A673 (cell line): ENCODE data around the gene CCDC9B. TPM values are rescaled to one million over a fixed set of nuclear protein-coding genes. Genes with fewer than 3 reads are reported as not detected.

ENCODE experiments used
- BruUV-seq: library from RNA; stranded (reverse); fragments of 400-500 nt; replicated peaks from 2 replicates; lab custom pipeline; 2021; lab: Mats Ljungman, UMichigan
- CTCF ChIA-PET: fragments of 300-600 bp; sonication (Branson Sonifier 250); formaldehyde crosslinking; loops from one replicate; lab custom pipeline; 2022; ENCODE audit warnings: antibody characterized with exemption; lab: Charles Lee
- POLR2A ChIA-PET: fragments of 300-600 bp; sonication (Branson Sonifier 250); formaldehyde crosslinking; loops from one replicate; lab custom pipeline; 2022; ENCODE audit warnings: antibody characterized with exemption; ENCODE audit not compliant: low non-redundant PET; lab: Charles Lee
- DNase-seq: peaks from one replicate; pipeline ENCODE4 v3.0.0-alpha.2; 2015; ENCODE audit warnings: low spot score
- H3K27ac ChIP-seq: fragments of 200-600 bp; sonication (generic); 2 replicates; pipeline ENCODE4 v1.5.1; 2016; ENCODE audit warnings: mixed run types, low read depth, mild to moderate bottlenecking, mixed read lengths, antibody characterized with exemption, low read length; ENCODE audit not compliant: poor library complexity, severe bottlenecking
- H3K27me3 ChIP-seq: fragments of 200-600 bp; sonication (generic); replicated peaks from 2 replicates; pipeline ENCODE4 v1.6.1; 2017; ENCODE audit warnings: mixed run types, low read depth, mild to moderate bottlenecking, mixed read lengths, antibody characterized with exemption, low read length; ENCODE audit not compliant: insufficient read depth, poor library complexity
- H3K36me3 ChIP-seq: fragments of 200-600 bp; sonication (generic); 2 replicates; pipeline ENCODE4 v1.6.1; 2016; ENCODE audit warnings: mixed run types, mild to moderate bottlenecking, mixed read lengths, antibody characterized with exemption, low read length; ENCODE audit not compliant: insufficient read depth, poor library complexity, severe bottlenecking
- H3K4me1 ChIP-seq: fragments of 200-600 bp; sonication (generic); 2 replicates; pipeline ENCODE4 v1.6.1; 2017; ENCODE audit warnings: mixed run types, mild to moderate bottlenecking, mixed read lengths, antibody characterized with exemption, low read length; ENCODE audit not compliant: insufficient read depth, poor library complexity, severe bottlenecking
- H3K4me3 ChIP-seq: fragments of 200-600 bp; sonication (generic); 2 replicates; pipeline ENCODE4 v1.5.1; 2016; ENCODE audit warnings: low read depth, mixed run types, mild to moderate bottlenecking, mixed read lengths, low read length; ENCODE audit not compliant: poor library complexity, severe bottlenecking
- H3K9me3 ChIP-seq: fragments of 200-600 bp; sonication (generic); 2 replicates; pipeline ENCODE4 v1.6.1; 2016; ENCODE audit warnings: mixed run types, low read depth, mild to moderate bottlenecking, mixed read lengths, antibody characterized with exemption, low read length; ENCODE audit not compliant: poor library complexity, severe bottlenecking
- CTCF ChIP-seq: fragments of 300-800, 200-600 bp; sonication (generic); conservative IDR thresholded peaks from 2 replicates; pipeline ENCODE4 v1.5.1; 2017; ENCODE audit warnings: low read depth, mild to moderate bottlenecking, antibody characterized with exemption, low read length, moderate library complexity, mixed read lengths
- EZH2 ChIP-seq: fragments of 200-600 bp; sonication (generic); IDR thresholded peaks from 2 replicates; pipeline ENCODE4 v1.6.1; 2017; ENCODE audit warnings: borderline replicate concordance, low read depth, mild to moderate bottlenecking, mixed read lengths, antibody characterized with exemption, low read length; ENCODE audit not compliant: poor library complexity, severe bottlenecking
- intact Hi-C: fragments of 100-400 bp; cut with micrococcal nuclease; formaldehyde crosslinking; loops from one replicate; pipeline ENCODE4 v1.10.0; 2022; ENCODE audit not compliant: unreplicated experiment
- total RNA-seq: library from RNA; stranded (reverse); gene quantifications from 2 replicates; pipeline ENCODE4 v1.2.3, GENCODE V29; 2021

Gene CCDC9B
- total RNA-seq, 1 experiment from 2014 or later = 8.6 TPM

- CTCF ChIA-PET = no interaction called here
- Histone ChIP-seq H3K27ac (no peak overlapping the region), H3K27me3 (no peaks in the 10 kb centered on the region), H3K4me1 (peaks cover 39% of the 10 kb centered on the region), H3K36me3 (no peaks in the 10 kb centered on the region), H3K9me3 (no peaks in the 10 kb centered on the region), H3K4me3 (no peak overlapping the region)
- intact Hi-C loops = no loop called here
- POLR2A ChIA-PET = no interaction called here
- no peak for DNase-seq
- no TSS peak for BruUV-seq
- TF ChIP-seq EZH2 (no peak), CTCF (no peak)
Observed at GRCh38 chr15:40331026-40331425, 9.7 kb downstream of the CCDC9B start.

GRCh38 chr15:40330368-40330836 is 10.3 kb downstream of the CCDC9B start:
- Histone ChIP-seq H3K27ac (no peak overlapping the region), H3K9me3 (no peaks in the 10 kb centered on the region), H3K4me1 (peaks cover 37% of the 10 kb centered on the region), H3K36me3 (no peaks in the 10 kb centered on the region), H3K4me3 (no peak overlapping the region), H3K27me3 (no peaks in the 10 kb centered on the region)
- no TSS peak for BruUV-seq
- CTCF ChIA-PET = no interaction called here
- POLR2A ChIA-PET = interaction anchor here (0.6 kb wide), 1 partner anchor 68 kb away, joined by 7 read pairs; no protein-coding TSS in a partner anchor
- intact Hi-C loops = no loop called here
- no peak for DNase-seq
- TF ChIP-seq EZH2 (no peak), CTCF (no peak)

- CTCF ChIA-PET = no interaction called here
- TF ChIP-seq EZH2 = no peak
- TF ChIP-seq CTCF = no peak
- POLR2A ChIA-PET = interaction anchor here (0.6 kb wide), 1 partner anchor 69 kb away, joined by 7 read pairs; no protein-coding TSS in a partner anchor
- H3K4me3 ChIP-seq = no peak overlapping the region
- no peaks in the 10 kb centered on the region for H3K36me3 ChIP-seq
- peaks cover 37% of the 10 kb centered on the region for H3K4me1 ChIP-seq
- no TSS peak for BruUV-seq
- no peak for DNase-seq
- intact Hi-C loops = no loop called here
- no peaks in the 10 kb centered on the region for H3K9me3 ChIP-seq
- H3K27ac ChIP-seq = no peak overlapping the region
- no peaks in the 10 kb centered on the region for H3K27me3 ChIP-seq
Observed at GRCh38 chr15:40329804-40330203, 10.9 kb downstream of the CCDC9B start.
